GM12878 (cell line): Measurements from ENCODE around the gene AJUBA.

Source experiments
- CHD2 ChIP-seq: IDR thresholded peaks from 2 replicates; pipeline ENCODE4 v1.6.1; 2011; ENCODE audit warnings: low read depth, low read length, improper control_type of control experiment, borderline replicate concordance
- EP300 ChIP-seq, 2 experiments: fragments of 150-350 bp in 1 of 2; IDR thresholded peaks; 2 replicates each; pipeline ENCODE4 v1.6.1; 2011 to 2012; ENCODE audit warnings: low read depth in 2 of 2, low read length in 2 of 2, borderline replicate concordance in 1 of 2, improper control_type of control experiment in 1 of 2, inconsistent platforms in 1 of 2; ENCODE audit not compliant: control insufficient read depth in 1 of 2
- JUNB ChIP-seq: IDR thresholded peaks from 2 replicates; pipeline ENCODE4 v1.6.1; 2016; ENCODE audit warnings: antibody characterized with exemption, mild to moderate bottlenecking
- TAF1 ChIP-seq: IDR thresholded peaks from 2 replicates; pipeline ENCODE4 v1.6.1; 2011; ENCODE audit warnings: mild to moderate bottlenecking, low read depth, low read length, borderline replicate concordance

GRCh38 chr14:23008831-23009230 lies 26.5 kb upstream of the AJUBA start:
- TF ChIP-seq TAF1 (no peak), EP300 (IDR thresholded peaks at IDR 0.05; ENCODE audit: borderline replicate concordance in 1 of 2, control insufficient read depth in 1 of 2, low read depth in 2 of 2, low read length in 2 of 2) (no peak), CHD2 (no peak), JUNB (no peak)
